RCC 7860 (cell line): Measurements from ENCODE around the gene PACSIN2.
"Not testable (repeated sequence)": the region's sequence is repeated elsewhere in the genome, so short reads cannot be mapped to it uniquely, and the experiment has no call there.

Experiments
- DNase-seq: peaks from one replicate; pipeline ENCODE4 v3.0.0-alpha.2; 2015; ENCODE audit warnings: low spot score
- FAIRE-seq: peaks from 2 replicates; lab custom pipeline; 2012; peaks lifted over from hg19 to GRCh38; lab: Jason Lieb, UNC

The PACSIN2 gene

DNA sequence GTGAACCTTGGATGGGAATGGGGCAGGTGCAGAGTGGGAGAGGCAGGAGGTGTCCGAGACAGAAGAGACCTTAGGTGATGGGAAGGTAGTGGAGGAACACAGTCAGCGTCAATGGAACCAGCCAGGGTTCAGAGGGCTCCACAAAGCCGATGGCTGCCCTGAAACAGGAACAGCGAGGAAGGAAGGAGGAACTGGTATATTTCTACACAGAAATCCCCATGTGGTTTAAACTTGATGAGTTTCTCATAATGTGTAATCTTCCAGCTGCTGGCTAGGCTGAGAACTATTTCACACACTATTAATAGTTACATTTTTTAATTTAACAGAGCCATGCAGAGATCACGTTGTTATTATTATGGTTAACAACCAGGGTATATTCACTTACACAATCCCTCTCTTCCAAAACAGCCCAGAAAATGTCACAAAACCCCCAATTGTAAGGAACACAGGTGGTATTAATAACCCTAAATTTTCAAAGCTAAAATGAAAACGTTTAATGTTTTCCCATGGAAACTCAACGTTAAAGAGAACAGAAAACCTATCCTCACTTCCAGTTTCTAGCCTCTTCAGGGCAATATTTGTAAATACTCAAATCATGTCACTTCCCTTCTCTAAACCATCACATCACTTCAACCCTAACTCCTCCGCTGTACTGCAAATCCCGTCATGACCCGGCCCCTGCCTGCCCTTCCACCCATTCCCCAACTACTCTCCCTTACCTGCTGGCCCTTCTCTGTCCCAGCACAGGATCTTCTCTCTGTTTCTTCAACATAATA is 83.3 kb downstream of the PACSIN2 start:
- no peak for FAIRE-seq
- DNase-seq: no peak

DNA sequence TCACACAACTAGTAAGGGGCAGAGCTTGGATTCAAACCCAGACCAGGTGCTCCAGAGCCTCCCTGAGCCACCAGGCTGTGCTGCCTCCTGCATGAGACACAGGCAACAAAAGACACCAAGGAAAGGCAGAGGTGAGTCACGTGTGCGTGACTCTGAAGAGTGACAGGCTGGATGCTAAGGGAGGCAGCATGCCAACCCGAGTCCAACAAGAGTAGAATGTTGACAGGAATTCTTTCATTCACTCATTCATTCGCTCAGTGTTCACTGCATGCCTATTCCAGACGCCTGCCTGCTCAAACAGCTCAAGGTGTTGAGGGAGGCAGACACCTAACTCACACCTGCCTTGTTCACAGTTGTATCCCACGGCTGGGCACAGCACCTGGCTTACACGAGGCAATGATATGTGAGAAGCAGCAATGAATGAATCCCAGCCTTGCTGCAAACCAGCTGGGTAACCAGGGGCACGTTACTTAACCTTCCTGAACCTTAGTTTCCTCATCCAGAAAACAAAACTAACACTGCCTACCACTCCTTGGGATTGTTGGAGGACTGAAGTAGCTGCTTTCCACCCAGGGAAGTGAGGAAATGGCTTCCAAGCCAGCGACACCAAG is 84.0 kb downstream of the PACSIN2 start:
- peak; percentile 64 for DNase-seq

DNA sequence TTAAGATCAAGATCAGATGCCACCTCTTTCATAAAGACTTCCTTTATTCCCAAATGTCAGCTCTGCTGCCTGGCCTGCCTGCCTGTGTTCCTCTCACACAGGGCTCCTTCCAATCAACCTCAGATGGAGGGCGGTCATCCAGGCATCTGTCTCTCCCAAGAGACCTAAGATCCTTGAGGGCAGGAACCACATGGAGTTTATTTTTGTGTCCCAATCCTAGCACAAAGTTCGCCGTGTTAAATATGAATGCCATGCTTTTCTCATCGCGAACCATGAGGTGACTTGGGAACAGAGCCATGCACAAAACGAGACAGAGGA is 85.2 kb downstream of the PACSIN2 start:
- FAIRE-seq (no peak), DNase-seq (no peak)

More for the DNA sequence above, 84.0 kb downstream of the PACSIN2 start:
- no peak for FAIRE-seq

DNA sequence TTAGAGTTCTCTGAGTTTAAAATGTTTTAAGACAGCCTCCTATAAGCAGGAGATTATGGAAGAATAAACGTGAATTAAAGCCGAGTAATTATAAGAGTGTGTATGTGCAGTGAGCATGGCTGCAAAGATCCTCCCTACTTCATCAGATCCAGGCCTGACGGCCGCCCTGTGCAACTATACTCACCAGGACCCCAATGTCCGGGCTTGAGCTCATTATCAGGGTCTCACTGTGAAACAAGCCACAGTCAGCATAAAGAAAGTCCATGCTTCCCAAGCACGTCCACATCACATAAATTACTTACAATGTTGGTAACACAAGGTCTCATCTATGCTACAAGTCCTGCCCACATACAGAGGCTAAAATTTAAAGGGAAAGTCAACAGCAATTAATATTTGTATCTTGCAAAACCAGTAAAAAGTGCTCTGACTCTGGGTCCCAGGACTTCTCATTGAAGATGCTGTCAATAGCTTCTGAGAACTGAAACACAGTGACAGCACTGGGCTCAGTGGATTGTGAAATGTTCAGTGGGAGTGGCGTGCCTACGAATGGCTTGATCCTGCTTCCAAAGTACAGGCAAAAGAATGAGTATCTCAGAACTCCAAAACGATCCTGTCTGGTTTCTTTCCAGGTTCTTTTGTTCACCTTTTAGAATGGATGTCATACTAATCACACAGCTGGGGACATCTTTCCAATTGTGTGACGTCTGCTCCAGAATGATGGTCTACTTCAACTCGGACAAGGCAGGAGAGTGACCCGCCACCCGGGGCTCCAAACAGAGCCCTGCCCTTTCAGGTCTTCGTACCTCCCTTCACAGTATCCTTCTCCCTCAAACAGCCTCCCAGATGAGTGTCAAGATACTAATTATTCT is 85.7 kb downstream of the PACSIN2 start:
- FAIRE-seq: no peak
- no peak for DNase-seq

DNA sequence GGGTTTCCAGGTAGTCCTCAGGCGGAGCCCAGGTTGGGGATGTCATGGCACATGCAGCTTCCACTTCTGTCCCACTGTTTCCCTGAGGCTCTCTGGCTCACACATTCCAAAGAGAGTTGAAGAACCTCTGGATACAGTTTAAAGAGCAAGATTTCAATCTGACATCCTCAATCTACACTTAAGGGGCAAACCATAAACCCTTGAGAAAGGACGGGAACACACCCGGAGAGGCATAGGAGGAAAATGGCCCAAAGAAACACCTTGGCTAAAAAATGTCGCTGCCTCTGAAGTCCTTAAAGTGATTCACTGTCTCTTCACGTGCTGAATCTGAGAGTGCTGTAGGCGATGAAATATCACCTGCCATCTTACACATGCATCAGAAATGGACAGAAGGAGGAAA is 87.0 kb downstream of the PACSIN2 start:
- DNase-seq (no peak), FAIRE-seq (no peak)

DNA sequence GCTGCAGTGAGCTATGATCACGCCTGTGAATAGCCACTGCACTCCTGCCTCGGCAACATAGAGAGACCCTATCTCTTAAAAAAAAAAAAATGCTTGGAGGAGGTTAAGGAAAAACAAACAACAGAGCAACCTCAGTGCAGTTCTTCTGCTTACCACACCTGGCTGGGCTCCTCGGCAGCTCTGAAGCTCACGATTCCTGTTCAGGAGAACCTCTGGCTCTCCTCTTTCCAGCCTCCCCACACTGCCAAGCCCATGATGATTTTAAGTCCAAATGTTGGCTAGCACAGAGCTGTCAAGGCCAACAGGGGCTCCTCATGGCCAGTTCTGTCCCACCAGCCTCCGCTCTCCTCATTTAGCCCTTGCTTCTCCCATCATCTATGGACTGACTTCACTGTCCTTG is 88.2 kb downstream of the PACSIN2 start:
- FAIRE-seq: no peak

DNA sequence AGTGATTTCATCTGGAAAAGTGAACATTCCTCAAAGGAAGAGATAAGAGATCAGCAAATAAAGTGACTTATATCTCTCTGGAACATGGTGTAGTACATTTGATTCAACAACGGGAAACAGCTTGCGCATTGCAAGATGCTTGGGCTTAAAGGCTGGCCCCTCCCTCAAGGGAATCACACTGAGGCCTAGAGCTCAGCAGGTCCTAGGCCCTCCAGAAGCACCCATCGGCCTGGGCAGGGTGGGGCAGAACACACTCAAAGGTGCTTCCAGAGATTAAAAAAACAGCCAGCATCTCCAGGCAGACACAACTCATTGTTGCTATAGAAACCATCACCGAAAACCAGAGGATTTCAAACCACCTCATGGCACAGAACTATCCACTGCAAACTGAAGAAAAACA is 88.8 kb downstream of the PACSIN2 start:
- DNase-seq (no peak), FAIRE-seq (no peak)

More for the DNA sequence above, 88.2 kb downstream of the PACSIN2 start:
- DNase-seq: no peak

DNA sequence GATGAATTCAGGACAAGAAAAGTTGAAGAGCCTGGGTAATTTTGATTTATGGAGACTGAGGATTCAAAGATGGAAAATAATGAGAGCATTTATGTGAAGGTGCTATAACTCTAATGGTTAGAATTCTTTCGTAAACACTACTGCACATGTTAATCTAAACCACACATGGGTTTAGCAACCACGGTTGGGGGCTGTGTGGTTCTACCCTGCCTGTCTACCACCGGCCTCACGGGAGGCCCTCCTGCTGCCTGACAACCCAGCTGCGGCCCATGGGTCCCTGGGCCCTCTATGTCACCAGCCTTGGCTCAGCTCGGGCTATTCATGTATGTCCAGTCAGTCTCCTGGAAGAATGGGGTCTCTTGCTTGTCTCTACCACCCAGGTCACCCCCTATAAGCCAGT is 89.4 kb downstream of the PACSIN2 start:
- FAIRE-seq (no peak), DNase-seq (no peak)

DNA sequence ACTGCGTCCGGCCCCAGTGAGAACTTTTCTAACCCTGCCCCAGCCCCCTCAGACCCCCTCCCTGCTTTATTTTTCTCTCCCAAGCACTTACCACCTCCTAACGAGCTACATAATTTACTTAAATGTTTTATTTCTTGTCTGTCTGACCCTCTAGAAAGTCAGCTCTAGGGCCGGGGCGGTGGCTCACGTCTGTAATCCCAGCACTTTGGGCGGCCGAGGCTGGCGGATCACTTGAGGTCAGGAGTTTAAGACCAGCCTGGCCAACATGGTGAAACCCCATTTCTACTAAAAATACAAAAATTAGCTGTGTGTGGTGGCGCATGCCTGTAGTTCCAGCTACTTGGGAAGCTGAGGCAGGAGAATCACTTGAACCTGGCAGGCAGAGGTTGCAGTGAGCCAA is 89.9 kb downstream of the PACSIN2 start:
- not testable (repeated sequence) for FAIRE-seq, DNase-seq

DNA sequence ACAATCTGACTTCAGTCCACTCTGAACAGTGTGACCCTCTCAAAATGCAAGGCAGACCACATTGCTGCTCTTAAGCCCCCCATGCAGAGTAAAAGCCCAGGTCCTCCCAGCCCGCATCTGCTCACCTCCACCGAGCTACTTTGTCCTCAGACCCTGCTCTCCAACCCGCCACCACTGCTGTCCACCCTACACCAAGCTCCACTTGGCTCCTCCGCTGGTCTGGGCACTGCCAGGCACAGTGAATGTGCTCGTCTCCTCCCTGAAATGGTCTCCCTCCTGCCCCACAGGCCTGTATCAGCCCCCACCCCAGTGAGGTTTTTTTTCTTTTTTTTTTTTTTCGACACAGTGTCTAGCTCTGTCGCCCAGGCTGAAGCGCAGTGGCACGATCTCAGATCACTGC is 90.5 kb downstream of the PACSIN2 start:
- FAIRE-seq: no peak
- no peak for DNase-seq

DNA sequence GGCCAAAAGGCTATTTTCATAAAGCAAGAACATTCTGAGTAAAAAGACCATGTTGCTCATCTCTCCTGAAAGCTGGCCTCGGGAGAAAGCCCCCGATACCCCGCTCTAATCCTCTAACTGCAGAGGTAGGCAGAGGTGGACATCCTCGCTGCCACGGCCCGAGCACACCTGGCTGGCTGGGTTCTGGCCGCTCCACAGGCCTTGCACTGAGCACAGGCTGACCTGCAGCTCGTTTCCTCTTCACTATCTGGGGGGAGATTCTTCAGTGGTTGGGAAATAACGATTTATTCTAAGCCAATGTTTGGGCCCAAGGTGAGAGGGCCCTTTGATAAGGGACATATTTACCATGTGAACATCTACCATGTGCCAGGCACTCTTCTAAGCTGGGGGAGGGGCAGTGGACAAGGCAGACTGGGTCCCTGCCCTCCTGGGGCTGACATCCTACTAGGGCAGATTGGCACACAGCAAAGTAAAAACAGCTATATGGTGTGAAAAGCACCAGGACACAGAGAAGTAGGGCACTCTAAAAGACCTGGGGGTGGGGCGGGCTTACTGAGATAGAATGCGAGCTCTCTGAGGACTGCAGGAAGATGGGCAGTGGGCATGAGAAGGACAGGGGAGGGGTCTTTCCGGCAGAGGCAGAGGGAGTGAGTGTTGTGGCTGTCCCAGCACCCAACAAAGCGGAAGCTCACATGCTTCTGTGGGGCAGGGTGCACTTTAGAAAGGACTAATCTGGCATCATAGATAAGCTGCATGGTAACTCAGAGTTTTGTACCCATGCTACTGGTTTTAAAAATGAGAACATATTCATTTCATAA is 92.4 kb downstream of the PACSIN2 start:
- DNase-seq (no peak), FAIRE-seq (no peak)

DNA sequence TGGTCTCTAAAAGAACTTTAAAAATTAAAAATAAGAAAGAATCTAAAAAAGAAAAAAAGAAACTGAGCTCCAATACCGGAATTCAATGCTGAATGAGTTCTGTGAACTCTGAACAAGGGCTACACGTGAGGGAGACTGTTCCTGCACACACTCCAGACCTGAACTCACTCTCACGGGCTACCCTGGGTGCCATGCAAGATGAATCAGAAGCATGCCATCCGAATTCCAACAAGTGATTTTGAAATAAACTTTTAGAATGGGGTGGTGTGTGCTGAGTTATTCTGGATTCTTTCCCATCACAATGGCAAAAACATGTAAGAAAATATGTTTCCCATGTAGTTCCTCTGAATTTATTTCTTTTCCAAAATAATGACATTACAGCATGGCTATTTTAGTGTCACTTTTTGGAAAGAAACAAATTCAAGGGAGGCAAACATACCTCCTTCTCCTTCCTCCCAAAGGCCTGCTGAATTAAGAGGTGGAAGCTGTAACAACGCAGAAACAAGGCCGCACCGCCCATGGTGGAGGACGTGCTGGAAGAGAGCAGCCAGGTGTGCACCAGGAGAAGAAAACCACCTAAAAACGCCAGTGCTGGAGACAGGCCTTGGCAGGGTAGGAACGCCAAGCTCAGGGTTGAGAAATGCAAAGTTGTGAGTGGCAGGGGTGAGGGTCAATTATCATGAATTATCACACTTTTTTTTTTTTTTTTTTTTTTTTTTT is 94.7 kb downstream of the PACSIN2 start:
- peak; percentile 46 for DNase-seq
- peak; percentile 59 for FAIRE-seq

DNA sequence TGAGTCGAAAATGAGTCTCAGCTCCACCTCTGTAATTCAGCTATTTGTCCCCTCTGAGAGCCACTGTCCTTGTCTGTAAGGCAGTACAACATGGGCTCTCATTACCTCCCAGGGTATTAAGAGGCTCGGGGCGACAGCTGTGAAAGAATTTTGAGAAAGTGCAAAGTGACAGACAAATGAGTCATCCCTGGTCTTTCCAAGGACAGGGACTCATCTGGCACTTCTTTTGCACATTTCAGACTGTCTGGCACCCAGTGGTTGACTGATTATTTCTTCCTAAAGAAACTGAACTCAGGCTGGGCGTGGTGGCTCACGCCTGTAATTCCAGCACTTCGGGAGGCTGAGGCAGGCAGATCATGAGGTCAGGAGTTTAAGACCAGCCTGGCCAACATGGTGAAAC is 95.8 kb downstream of the PACSIN2 start:
- FAIRE-seq: peak; percentile 74
- peak; percentile 83 for DNase-seq

DNA sequence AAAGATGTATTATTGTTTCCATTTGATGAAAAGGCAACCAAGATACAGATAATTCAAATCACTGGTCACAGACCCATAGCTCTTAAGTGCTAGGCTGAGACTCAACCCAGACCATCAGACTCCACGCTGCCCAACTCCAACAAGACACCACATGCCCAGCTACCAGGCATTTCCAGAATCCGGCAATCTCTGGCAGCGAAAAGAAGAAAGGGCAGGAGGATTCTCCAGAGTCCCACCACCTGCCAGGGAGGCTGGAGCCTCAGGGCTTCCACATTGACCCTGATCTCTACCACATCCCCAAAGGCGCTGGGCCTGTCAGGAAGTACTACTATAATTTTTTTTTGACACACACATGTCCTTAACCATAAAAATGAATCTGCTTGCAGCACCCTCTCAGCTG is 96.4 kb downstream of the PACSIN2 start:
- DNase-seq (no peak), FAIRE-seq (no peak)

DNA sequence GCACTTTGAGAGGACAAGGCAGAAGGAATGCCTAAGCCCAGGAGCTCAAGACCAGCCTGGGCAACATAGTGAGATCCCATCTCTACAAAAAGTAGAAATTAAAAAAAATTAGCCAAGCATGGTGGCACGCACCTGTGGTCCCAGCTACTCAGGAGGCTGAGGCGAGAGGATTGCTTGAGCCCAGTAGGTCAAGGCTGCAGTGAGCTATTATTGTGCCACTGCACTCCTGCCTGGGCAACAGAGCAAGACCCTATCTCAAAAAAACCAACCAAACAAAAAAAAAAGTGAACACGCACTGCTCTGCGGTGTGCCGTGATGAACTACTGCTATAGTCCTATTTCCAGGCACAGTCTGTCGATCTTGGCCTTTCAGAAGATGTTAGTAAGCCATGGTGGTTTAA is 97.6 kb downstream of the PACSIN2 start:
- FAIRE-seq, DNase-seq: not testable (repeated sequence)

DNA sequence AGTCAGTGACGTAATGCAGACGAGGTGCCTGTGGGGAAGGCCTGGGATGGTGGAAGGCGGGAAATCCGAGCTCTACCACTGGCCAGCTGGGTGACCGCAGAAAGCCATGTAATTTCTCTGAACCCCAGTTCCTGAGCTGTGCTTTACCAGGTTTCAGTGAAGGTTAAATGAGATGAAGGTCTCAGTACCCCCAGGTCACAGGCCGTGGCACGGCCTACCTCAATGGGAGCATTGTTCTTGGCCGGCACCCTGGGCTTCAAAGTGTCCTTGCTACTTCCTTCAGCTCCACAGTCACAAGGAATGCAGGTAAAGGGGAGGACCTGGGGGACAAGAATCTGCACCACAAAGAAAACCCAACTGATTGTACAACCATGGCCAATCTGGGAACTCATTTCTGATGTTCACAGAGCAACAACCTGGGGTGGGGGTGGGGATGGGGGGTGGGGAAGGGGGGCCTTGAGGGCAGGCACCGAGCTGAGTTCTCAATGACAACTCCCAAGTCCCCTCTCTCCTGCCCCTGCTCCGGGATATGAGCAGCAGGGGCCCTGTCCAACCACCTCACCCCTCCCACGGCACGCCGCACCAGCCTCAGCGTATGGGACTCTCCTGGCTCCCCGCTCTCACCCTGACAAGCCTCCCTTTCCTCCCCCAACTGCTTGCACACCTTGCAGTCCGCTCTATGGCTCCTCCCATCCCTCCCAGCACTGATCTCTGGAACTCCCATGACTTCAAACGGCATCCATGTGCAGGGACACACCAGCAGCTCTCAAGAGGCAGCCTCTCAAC is 98.8 kb downstream of the PACSIN2 start:
- DNase-seq (no peak), FAIRE-seq (no peak)

DNA sequence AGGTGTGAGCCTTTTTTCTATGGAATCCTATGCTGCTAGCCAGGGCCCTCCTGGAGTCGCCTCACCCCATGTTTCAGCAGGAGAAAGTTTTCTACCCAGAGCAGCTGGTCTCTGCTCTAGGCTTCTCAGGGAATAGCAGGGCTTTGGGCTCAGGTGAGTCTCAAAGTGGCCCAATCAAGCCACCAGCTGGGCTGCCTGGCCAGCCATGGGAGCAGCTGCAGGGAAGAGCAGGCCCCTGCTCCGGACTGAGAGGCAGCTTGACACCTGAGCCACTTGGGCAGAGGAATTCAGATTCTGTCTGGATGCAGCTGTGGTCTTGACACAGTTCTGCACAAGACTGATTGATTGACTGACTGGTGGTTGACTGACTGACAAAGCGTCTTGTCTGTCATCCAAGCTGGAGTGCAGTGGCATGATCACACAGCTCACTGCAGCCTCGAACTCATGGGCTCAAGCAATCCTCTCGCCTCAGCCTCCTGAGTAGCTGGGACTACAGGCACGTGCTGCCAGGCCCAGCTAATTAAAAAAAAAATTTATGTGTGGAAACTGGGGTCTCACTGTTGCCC is 100.4 kb downstream of the PACSIN2 start:
- FAIRE-seq (no peak), DNase-seq (no peak)

DNA sequence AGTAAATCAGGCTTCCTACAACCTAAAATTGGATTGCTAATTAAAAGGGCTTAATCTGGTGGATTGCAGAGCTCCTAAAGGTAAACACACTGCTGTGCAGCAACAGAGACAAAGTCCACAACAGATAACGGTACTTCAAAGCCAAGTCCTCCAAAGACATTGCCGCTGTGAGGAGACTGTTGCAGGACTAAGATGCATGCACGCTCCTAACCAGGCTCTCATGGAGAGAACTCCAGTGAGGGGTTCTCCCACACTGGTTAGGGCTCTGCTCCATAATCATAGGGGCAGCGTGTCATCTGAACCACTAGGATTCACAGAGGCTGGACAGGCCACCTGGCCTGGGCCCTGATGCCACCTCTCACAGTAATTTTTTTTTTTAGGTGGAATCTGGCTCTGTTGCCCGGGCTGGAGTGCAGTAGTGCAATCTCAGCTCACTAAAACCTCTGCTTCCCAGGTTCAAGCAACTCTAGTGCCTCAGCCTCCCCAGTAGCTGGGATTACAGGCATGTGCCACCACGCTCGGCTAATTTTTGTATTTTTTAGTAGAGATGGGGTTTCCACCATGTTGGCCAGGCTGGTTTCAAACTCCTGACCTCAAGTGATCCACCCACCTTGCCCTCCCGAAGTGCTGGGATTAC is 101.0 kb downstream of the PACSIN2 start:
- no peak for FAIRE-seq
- DNase-seq: no peak

DNA sequence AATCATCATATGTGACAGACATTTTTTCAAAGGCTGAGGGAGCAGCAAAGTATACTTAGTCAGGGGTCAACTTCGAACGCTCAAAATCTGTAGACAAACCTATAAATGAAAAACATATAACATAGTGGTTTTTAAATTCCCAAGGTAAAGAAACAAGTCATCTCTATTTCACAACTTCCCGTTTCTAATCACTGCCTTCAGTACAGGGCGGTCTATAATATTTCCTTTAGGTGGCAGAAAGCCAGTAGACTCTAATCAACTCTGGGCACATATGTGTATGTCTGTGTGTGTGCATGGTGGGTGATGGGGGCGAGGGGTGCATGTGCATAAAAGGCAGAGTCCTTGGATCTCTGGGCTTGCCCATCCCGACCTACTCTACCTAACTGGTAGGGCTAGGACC is 102.9 kb downstream of the PACSIN2 start:
- FAIRE-seq (no peak), DNase-seq (no peak)
